Endothelial cell (in vitro differentiated cells): ENCODE measurements around the gene TP63. TPM values are rescaled to one million over a fixed set of nuclear protein-coding genes. Genes with fewer than 3 reads are reported as not detected.

Experiments used
- DNase-seq: peaks from one replicate; pipeline ENCODE4 v3.0.0; 2021; ENCODE audit warnings: low spot score
- H3K27ac Mint-ChIP-seq: one replicate; pipeline ENCODE4 v1.8.0; 2021; ENCODE audit warnings: mixed read lengths, inconsistent platforms; ENCODE audit not compliant: unreplicated experiment
- H3K27me3 Mint-ChIP-seq: one replicate; pipeline ENCODE4 v1.8.0; 2021; ENCODE audit warnings: mild to moderate bottlenecking, moderate library complexity, mixed read lengths, inconsistent platforms; ENCODE audit not compliant: unreplicated experiment
- H3K36me3 Mint-ChIP-seq: one replicate; pipeline ENCODE4 v1.8.0; 2021; ENCODE audit warnings: mild to moderate bottlenecking, low read depth, mixed read lengths, inconsistent platforms; ENCODE audit not compliant: unreplicated experiment
- H3K4me1 Mint-ChIP-seq: one replicate; pipeline ENCODE4 v1.8.0; 2021; ENCODE audit warnings: mild to moderate bottlenecking, mixed read lengths, inconsistent platforms; ENCODE audit not compliant: unreplicated experiment
- H3K4me3 Mint-ChIP-seq: one replicate; pipeline ENCODE4 v1.8.0; 2021; ENCODE audit warnings: mild to moderate bottlenecking, mixed read lengths, inconsistent platforms; ENCODE audit not compliant: unreplicated experiment
- H3K9me3 Mint-ChIP-seq: one replicate; pipeline ENCODE4 v1.8.0; 2021; ENCODE audit warnings: mixed read lengths, inconsistent platforms; ENCODE audit not compliant: unreplicated experiment
- CTCF ChIP-seq: fragments of 200-600 bp; sonication (generic); IDR thresholded peaks from one replicate; pipeline ENCODE4 v1.5.0; 2021; ENCODE audit warnings: antibody characterized with exemption; ENCODE audit not compliant: unreplicated experiment
- microRNA-seq: library from miRNA; unstranded; fragments of <30 nt; microRNA quantifications from one replicate; pipeline ENCODE4, GENCODE V29; 2020; ENCODE audit not compliant: unreplicated experiment
- total RNA-seq: library from RNA; stranded (reverse); fragmentation: NEBNext Ultra II Directional; extraction: Animal tissue kit (Norgen Biotek cat#: 25700); gene quantifications from one replicate; pipeline ENCODE4 v1.2.1, GENCODE V29; 2021; ENCODE audit not compliant: unreplicated experiment

The TP63 gene
- total RNA-seq, 1 donor from 2014 or later: 1.0 TPM

- Mint-ChIP-seq H3K27ac (no peak overlapping the region), H3K36me3 (no peaks in the 10 kb centered on the region), H3K4me1 (peaks cover 3% of the 10 kb centered on the region), H3K27me3 (peaks cover 2% of the 10 kb centered on the region), H3K4me3 (no peak overlapping the region), H3K9me3 (no peaks in the 10 kb centered on the region)
- DNase-seq: no peak
- no peak for TF ChIP-seq CTCF
Observed at GRCh38 chr3:189944285-189945145, 313.3 kb downstream of the TP63 start.

DNA sequence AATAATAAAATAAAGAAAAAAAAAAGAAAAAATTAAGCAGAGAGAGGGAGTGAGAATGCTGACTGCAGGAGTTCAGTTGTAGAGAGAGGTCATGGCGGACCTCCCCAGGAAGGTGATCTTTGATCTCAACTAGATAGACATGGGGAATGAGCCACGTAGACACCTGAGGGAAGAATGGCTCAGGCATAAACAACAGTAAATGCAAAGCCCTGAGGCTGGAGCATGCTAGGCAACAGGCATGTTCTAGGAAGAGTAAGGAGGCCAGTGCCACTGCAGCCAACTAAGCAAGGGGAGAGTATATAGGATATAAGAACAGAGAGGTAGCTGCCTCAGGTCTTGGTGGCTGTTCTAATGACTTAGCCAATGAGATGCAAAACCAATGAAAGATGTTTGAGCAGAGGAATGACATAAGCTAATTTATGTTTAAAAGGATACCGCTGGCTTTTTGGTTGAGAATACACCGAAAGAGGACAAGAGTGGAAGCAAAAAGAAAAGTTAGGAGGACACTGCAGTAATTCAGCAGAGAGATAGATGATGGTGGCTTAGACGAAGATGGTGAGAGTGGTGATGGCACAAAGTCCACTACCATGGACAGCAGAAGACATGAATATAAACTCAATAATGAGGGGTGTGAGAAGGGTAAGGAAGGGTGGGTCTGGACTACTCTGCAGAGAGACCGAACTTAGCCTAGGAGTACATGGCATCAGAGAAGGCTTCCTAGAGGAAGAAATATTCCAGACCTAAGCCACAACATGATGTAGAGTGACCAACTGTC lies 314.9 kb downstream of the TP63 start:
- Mint-ChIP-seq H3K27me3 (peaks cover 2% of the 10 kb centered on the region), H3K27ac (no peak overlapping the region), H3K36me3 (no peaks in the 10 kb centered on the region), H3K4me1 (peaks cover 3% of the 10 kb centered on the region), H3K9me3 (no peaks in the 10 kb centered on the region), H3K4me3 (no peak overlapping the region)
- no peak for TF ChIP-seq CTCF
- no peak for DNase-seq

Small RNAs within 50 kb of the gene (microRNA-seq; reads per million reads assigned to microRNA genes)
- gene MIR944: 0.70 reads per million, percentile 2 among the genes with 10 or more reads in this experiment
